K562 (cell line): ENCODE data around the gene SLC13A4. TPM values are rescaled to one million over a fixed set of nuclear protein-coding genes. Genes with fewer than 3 reads are reported as not detected.

ENCODE experiments used
- MGA ChIP-seq: fragments of 450-650 bp; IDR thresholded peaks from 2 replicates; pipeline ENCODE4 v1.6.1; 2016; ENCODE audit warnings: mild to moderate bottlenecking, moderate library complexity
- MITF ChIP-seq: IDR thresholded peaks from 2 replicates; pipeline ENCODE4 v1.6.1; 2014; ENCODE audit warnings: antibody characterized with exemption
- polyA plus RNA-seq, 8 experiments: library from polyadenylated mRNA; depleted of rRNA in 4 of 8; stranded (reverse) in 5 of 8; unstranded in 3 of 8; fragments of >200 nt; fragmentation: Nextera tagmentation in 2 of 8; fragmentation: Illumina TruSeq in 1 of 8; extraction: Ambion mirVana in 2 of 8; extraction: Trizol in 1 of 8; gene quantifications; 2 replicates each; pipeline versions ENCODE4 v1.2.1 to v1.2.3, GENCODE V29; 2011 to 2014; ENCODE audit warnings: inconsistent platforms in 1 of 8, missing spikeins in 1 of 8
- total RNA-seq, 7 experiments: library from RNA; depleted of rRNA in 6 of 7; stranded (reverse); fragments of >200 nt in 6 of 7; fragmentation: Illumina TruSeq in 2 of 7; extraction: Trizol in 2 of 7; gene quantifications; 2 replicates each; pipeline versions ENCODE4 v1.2.1 to v1.2.3, GENCODE V29; 2011 to 2021; ENCODE audit warnings: low replicate concordance in 1 of 7

SLC13A4 gene
- total and polyA plus RNA-seq, 9 of the 15 experiments (the other 6 are each of a cell fraction or from before 2014, with no cell fraction given): 0.11 to 1.0 (median 0.36) TPM

GRCh38 chr7:135653340-135654080, 74.5 kb downstream of the SLC13A4 start (continued):
- TF ChIP-seq MGA (no peak), MITF (no peak)
